Choroid plexus epithelial cell (primary cell): Measurements from ENCODE around the gene TNFRSF11A.

Source experiments
- DNase-seq: peaks from one replicate; pipeline ENCODE4 v3.0.0-alpha.2; 2010; ENCODE audit warnings: low read depth
- H3K4me3 ChIP-seq: 2 replicates; pipeline ENCODE4 v1.5.1; 2011; ENCODE audit warnings: low read depth, mild to moderate bottlenecking, control low read depth, low read length, moderate library complexity
- TF ChIP-seq, protein P1 (sequence below): conservative IDR thresholded peaks from 2 replicates; pipeline ENCODE4 v1.5.1; 2011; ENCODE audit warnings: low read depth, mild to moderate bottlenecking, control low read depth, inconsistent platforms, low read length, moderate library complexity

The TNFRSF11A gene

DNA sequence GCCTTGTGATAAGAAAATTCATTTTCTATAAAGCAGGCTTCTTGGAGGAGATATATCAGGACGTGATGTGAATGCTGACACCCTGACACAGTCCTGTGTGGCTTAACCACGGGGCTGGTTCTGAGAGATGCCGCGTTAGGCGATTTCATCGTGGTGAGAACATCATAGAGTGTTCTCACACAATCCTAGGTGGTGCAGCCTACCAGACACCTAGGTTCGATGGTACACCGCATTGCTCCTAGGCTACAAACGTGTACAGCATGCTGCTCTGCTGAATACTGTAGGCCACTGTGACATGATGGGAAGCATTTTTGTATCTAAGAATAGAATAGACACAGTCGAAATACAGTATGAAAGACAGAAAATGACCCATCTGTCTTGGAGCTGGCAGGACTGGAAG, 82.5 kb downstream of the TNFRSF11A start:
- H3K4me3 ChIP-seq, result no peak overlapping the region
- DNase-seq, result no peak
- TF ChIP-seq, protein P1, sequence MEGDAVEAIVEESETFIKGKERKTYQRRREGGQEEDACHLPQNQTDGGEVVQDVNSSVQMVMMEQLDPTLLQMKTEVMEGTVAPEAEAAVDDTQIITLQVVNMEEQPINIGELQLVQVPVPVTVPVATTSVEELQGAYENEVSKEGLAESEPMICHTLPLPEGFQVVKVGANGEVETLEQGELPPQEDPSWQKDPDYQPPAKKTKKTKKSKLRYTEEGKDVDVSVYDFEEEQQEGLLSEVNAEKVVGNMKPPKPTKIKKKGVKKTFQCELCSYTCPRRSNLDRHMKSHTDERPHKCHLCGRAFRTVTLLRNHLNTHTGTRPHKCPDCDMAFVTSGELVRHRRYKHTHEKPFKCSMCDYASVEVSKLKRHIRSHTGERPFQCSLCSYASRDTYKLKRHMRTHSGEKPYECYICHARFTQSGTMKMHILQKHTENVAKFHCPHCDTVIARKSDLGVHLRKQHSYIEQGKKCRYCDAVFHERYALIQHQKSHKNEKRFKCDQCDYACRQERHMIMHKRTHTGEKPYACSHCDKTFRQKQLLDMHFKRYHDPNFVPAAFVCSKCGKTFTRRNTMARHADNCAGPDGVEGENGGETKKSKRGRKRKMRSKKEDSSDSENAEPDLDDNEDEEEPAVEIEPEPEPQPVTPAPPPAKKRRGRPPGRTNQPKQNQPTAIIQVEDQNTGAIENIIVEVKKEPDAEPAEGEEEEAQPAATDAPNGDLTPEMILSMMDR, result no peak

DNA sequence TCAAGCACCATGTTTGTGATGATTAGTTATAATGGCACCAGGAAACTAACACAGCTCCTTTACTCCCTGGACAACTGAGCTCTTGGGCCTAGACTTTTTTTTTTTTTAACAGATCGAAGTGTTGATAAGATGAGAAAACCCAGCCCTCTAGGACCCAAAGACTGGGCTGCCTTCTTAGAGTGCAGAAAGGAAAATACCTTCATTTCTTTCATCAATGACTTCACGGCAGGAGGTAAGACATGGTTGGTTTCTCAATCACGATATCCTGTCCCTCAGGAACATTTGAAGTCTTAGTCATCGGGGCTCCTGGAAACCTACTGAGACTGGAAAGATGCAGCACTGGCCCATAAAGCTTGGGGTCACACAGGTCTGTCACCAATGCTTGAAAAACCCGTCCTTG, 84.7 kb downstream of the TNFRSF11A start:
- H3K4me3 ChIP-seq, result no peak overlapping the region
- peak; percentile 18 for DNase-seq
- TF ChIP-seq, protein P1, result no peak

DNA sequence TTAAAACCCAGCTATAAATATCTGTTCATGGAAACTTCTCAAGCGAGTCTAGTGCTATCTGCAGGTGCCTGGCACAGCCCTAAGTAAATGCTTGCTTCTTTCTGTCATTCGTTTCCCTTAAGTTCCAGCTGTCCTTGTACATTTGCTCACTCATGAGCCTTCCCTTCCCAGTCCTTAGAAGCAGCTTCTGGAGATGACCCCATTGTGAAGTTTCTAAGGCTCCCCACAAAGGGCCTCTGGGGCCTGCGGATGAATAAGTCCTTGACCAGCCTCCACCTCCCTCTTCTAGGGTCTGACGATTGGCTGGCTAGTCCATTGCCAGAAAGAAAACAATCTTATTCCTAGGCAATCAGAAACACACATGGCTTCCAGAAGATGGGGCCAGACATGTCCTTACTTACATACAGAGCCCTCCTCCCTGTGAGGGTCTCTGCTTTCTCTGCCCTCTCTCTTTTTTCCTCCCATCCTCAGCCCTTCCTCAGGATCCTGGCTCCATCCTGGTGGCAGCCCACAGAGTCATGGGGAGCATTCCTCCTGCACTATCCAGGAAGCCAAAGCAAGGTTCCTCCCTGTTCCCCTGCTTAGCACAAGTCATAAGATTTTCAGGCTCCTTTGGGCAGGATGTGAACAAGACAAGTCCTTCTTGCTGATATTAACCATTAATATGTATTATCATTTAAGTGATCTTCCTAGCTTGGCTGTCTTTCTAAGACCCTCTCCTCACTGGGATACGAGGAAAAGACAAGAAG, 87.3 kb downstream of the TNFRSF11A start:
- H3K4me3 ChIP-seq, result no peak overlapping the region
- TF ChIP-seq, protein P1, result no peak
- no peak for DNase-seq

DNA sequence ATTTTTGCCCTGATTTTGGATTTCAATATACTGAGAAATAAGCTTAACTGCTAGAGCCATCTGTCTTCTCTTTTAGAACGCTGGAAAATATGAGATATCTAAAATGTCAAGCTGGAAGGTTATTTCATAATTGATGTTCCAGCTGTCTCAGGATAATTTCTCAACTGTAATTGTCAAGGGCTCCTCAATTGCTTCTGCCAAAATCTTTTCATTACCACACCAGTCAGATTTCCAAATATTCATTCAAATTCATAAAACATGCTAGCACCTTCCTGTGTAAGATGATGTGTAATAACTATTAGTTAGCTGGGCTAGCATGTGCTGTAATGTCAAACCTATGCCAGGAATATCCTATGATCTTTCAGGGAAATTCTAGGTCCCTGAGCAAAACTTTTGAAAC, 88.1 kb downstream of the TNFRSF11A start:
- no peak overlapping the region for H3K4me3 ChIP-seq
- TF ChIP-seq, protein P1, result no peak
- DNase-seq, result no peak

DNA sequence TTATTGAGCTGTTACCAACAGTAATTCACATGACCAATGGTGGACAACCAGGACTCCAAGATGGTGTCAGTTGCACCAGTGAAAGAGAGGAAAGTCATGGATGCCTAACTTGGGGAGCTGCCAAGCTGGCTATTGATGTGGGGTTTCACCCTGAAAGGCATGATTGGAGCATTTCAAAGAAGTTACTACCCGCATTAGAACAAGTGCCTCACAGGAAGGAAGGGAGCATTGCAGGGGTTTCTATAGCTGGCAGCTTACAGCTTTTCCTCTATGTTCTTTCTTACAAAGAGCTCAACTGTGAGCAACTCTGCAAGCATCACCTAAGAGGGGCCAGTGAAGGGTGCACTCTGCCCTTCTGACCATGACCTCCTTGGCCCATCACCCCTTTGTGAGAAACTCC, 93.1 kb downstream of the TNFRSF11A start:
- no peak for DNase-seq
- TF ChIP-seq, protein P1, result no peak

DNA sequence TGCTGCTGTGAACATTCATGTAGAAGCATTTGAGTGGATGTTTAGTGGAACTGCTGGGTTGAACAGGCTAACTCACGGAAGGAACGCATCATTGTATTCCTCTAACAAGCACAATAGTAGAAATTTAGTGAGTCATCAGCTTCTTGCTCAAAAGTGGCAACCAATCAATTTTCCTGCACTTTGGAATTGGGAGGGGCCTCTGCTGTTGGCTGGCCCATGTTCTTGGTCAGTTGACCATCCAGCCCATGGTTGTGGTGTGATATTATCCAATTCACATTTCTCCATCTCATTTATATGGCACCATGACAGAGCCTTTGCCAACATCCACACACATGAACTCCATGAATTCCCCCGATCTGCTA, 95.0 kb downstream of the TNFRSF11A start:
- DNase-seq, result peak; percentile 10
- TF ChIP-seq, protein P1, result no peak
- no peak overlapping the region for H3K4me3 ChIP-seq

More for the DNA sequence above, 93.1 kb downstream of the TNFRSF11A start:
- H3K4me3 ChIP-seq, result no peak overlapping the region
